ENCODE results near the gene ZHX3. TPM values are rescaled to one million over a fixed set of nuclear protein-coding genes. Genes with fewer than 3 reads are reported as not detected.

The ZHX3 gene
- total and polyA plus RNA-seq, 10 of the 15 experiments (the other 5 are each of a cell fraction or from before 2014, with no cell fraction given), result 1.3 to 14.0 (median 5.0) TPM

DNA sequence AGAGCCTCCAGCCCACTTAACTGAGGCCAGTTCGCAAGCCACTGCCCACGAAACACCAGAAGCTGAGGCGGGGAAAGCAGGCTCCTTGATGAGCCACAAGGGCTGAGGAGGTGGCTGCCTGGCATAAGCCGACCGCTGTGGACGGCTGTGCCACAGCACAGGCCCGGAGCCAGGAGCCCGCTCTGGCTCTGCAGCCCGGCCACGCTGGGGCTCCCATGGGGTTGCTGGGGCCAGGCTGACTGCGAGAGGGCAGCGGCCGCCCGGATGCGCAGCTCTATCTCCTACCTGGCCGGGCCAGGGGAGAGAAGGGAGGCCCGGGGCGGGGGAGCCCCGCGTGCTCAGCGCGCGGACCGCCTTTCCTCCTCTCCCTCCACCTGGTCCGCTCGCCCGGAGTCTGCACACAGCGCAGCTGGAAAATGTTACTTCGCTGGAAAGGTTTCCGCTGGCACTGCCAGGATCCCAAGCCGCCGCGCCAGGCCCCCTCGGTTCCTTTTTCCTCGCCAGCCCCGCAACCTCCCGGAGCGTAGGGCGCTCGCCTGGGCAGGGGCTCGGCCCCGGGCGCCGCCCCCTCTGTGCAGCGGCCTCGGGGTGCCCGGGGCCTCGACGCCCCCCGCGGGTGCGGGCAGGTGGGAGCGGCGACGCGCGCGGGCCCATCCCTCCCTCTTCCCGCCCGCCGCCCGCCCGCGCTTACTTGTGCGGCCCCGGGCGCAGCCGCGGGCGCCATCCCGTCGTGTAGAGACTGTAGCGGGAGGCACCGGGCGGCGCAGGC is 48.4 kb upstream of the ZHX3 start:
- RAD21 ChIA-PET (ENCODE audit: unreplicated experiment), result no interaction called here
- CTCF ChIA-PET, result no interaction called here
- H3K4me3 ChIP-seq, result no peak overlapping the region

More for the DNA sequence above, 48.4 kb upstream of the ZHX3 start:
- Histone ChIP-seq H3K9ac (ENCODE audit: control insufficient read depth, insufficient read depth, low read length) (no peak overlapping the region), H3K36me3 (ENCODE audit: control insufficient read depth in 2 of 2, insufficient read depth in 2 of 2, low read length in 1 of 2) (no peaks in the 10 kb centered on the region), H3K4me2 (ENCODE audit: control insufficient read depth, insufficient read depth) (no peak overlapping the region), H4K20me1 (ENCODE audit: control insufficient read depth, insufficient read depth) (no peaks in the 10 kb centered on the region), H3K9me3 (replicated peaks; ENCODE audit: control insufficient read depth, insufficient read depth, low read length) (no peaks in the 10 kb centered on the region), H3K79me2 (ENCODE audit: control insufficient read depth, insufficient read depth, low read length) (no peaks in the 10 kb centered on the region), H2AFZ (ENCODE audit: control insufficient read depth, low read depth, low read length) (no peak overlapping the region), H3K27ac (ENCODE audit: control insufficient read depth, insufficient read depth) (no peak overlapping the region), H3K27me3 (replicated peaks in 1 of 2; ENCODE audit: control insufficient read depth in 2 of 2, insufficient read depth in 2 of 2, low read length in 1 of 2) (peaks cover 0 to 15% of the 10 kb centered on the region in 2 experiments), H3K4me1 (ENCODE audit: control insufficient read depth, insufficient read depth, low read length) (peaks cover 14% of the 10 kb centered on the region)
- DNase-seq (ENCODE audit: low read depth, low spot score) (no peak), FAIRE-seq (no peak), ATAC-seq (no peak)
- WGBS (ENCODE audit: insufficient coverage, insufficient replicate concordance, low lambda C conversion rate, missing lambda C conversion rate), result 31% methylated on average over 70 of the region's 76 CpGs
- POLR2A ChIA-PET, result no interaction called here
- SMC1A ChIA-PET (ENCODE audit: uncharacterized antibody, unreplicated experiment), result no interaction called here
- BruUV-seq (replicated peaks), result no TSS peak
- intact Hi-C loops (cut with micrococcal nuclease; ENCODE audit: unreplicated experiment), result no loop called here
- TF ChIP-seq NRF1 (conservative IDR thresholded peaks at IDR 0.05; ENCODE audit: low read depth, low read length) (no peak), LARP7 (IDR thresholded peaks at IDR 0.05) (no peak), IKZF2 (IDR thresholded peaks at IDR 0.05) (no peak), IKZF1 (conservative IDR thresholded peaks at IDR 0.05) (no peak), HCFC1 (IDR thresholded peaks at IDR 0.05; ENCODE audit: low read length) (no peak), KAT2A (conservative IDR thresholded peaks at IDR 0.05; ENCODE audit: control insufficient read depth, low read depth, low read length) (no peak), MYC (IDR thresholded peaks at IDR 0.05; ENCODE audit: insufficient read depth, insufficient read length, insufficient replicate concordance, low read length, severe bottlenecking) (no peak), RAD21 (IDR thresholded peaks at IDR 0.05; ENCODE audit: insufficient read depth, low read depth, low read length) (no peak)
- TF ChIP-seq, protein P1, sequence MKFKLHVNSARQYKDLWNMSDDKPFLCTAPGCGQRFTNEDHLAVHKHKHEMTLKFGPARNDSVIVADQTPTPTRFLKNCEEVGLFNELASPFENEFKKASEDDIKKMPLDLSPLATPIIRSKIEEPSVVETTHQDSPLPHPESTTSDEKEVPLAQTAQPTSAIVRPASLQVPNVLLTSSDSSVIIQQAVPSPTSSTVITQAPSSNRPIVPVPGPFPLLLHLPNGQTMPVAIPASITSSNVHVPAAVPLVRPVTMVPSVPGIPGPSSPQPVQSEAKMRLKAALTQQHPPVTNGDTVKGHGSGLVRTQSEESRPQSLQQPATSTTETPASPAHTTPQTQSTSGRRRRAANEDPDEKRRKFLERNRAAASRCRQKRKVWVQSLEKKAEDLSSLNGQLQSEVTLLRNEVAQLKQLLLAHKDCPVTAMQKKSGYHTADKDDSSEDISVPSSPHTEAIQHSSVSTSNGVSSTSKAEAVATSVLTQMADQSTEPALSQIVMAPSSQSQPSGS (IDR thresholded peaks at IDR 0.05; ENCODE audit: low read length), result no peak
- TF ChIP-seq, protein P2, sequence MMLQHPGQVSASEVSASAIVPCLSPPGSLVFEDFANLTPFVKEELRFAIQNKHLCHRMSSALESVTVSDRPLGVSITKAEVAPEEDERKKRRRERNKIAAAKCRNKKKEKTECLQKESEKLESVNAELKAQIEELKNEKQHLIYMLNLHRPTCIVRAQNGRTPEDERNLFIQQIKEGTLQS (IDR thresholded peaks at IDR 0.05; ENCODE audit: borderline replicate concordance, extremely low read depth, low read depth, low read length), result no peak
- in situ Hi-C loops (cut with MboI), result no loop called here
